ENCODE measurements around the gene CYBB. TPM values are rescaled to one million over a fixed set of nuclear protein-coding genes. Genes with fewer than 3 reads are reported as not detected.

The CYBB gene
- total and polyA plus RNA-seq, 2 of the 4 experiments (the other 2 are of a cell fraction): not detected

DNA sequence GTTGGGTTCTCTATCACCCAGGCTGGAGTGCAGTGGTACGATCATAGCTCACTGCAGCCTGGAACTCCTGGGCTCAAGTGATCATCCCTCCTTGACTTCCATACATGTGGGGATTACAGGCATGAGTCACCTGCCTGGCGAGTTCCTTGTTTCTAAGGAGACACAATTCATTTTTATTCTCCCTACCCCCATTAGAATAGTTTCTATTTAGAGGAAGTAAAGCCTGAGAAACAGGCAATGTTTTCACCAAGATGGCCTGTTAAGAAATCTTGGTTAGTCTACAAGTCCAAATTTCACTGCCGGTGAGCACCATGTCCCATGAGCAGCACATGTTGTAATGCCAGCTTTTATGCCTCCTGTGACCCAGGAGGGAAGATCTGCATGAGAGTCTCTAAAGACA, 5.7 kb downstream of the CYBB start:
- H2AK9ac ChIP-seq (replicated peaks; ENCODE audit: low read depth, low read length, poor library complexity): no peak overlapping the region
- H3K23ac ChIP-seq (ENCODE audit: low read depth, low read length): no peak overlapping the region
- no peak overlapping the region for H4K5ac ChIP-seq (ENCODE audit: low read depth, low read length)
- in situ Hi-C loops (cut with MboI; ENCODE audit: low sequenced_read_pairs) (no loop called here), intact Hi-C loops (cut with micrococcal nuclease) (no loop called here), dilution Hi-C loops (cut with HindIII; ENCODE audit: low sequenced_read_pairs, unreplicated experiment) (no loop called here)
- H3K9me1 ChIP-seq (ENCODE audit: insufficient read depth, low read length): no peaks in the 10 kb centered on the region
- no peak overlapping the region for H2BK15ac ChIP-seq (ENCODE audit: low read depth, low read length)
- no peak overlapping the region for H3K27ac ChIP-seq (ENCODE audit: insufficient read depth, low read length)
- TF ChIP-seq RCOR1 (IDR thresholded peaks at IDR 0.05; ENCODE audit: insufficient replicate concordance, low read length) (no peak), BHLHE40 (IDR thresholded peaks at IDR 0.05; ENCODE audit: low read depth, low read length) (no peak), NFE2L2 (IDR thresholded peaks at IDR 0.05; ENCODE audit: low read depth, low read length) (no peak), RFX5 (IDR thresholded peaks at IDR 0.05; ENCODE audit: low read depth, low read length) (no peak), RAD21 (IDR thresholded peaks at IDR 0.05; ENCODE audit: low read length) (no peak), CEBPB (IDR thresholded peaks at IDR 0.05; ENCODE audit: low read depth, low read length) (no peak)
- TF ChIP-seq, protein P1, sequence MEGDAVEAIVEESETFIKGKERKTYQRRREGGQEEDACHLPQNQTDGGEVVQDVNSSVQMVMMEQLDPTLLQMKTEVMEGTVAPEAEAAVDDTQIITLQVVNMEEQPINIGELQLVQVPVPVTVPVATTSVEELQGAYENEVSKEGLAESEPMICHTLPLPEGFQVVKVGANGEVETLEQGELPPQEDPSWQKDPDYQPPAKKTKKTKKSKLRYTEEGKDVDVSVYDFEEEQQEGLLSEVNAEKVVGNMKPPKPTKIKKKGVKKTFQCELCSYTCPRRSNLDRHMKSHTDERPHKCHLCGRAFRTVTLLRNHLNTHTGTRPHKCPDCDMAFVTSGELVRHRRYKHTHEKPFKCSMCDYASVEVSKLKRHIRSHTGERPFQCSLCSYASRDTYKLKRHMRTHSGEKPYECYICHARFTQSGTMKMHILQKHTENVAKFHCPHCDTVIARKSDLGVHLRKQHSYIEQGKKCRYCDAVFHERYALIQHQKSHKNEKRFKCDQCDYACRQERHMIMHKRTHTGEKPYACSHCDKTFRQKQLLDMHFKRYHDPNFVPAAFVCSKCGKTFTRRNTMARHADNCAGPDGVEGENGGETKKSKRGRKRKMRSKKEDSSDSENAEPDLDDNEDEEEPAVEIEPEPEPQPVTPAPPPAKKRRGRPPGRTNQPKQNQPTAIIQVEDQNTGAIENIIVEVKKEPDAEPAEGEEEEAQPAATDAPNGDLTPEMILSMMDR (conservative IDR thresholded peaks at IDR 0.05; ENCODE audit: low read depth, low read length): no peak
- TF ChIP-seq, protein P2, sequence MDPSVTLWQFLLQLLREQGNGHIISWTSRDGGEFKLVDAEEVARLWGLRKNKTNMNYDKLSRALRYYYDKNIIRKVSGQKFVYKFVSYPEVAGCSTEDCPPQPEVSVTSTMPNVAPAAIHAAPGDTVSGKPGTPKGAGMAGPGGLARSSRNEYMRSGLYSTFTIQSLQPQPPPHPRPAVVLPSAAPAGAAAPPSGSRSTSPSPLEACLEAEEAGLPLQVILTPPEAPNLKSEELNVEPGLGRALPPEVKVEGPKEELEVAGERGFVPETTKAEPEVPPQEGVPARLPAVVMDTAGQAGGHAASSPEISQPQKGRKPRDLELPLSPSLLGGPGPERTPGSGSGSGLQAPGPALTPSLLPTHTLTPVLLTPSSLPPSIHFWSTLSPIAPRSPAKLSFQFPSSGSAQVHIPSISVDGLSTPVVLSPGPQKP (IDR thresholded peaks at IDR 0.05; ENCODE audit: borderline replicate concordance, low read depth, low read length): no peak
- H3K56ac ChIP-seq (ENCODE audit: extremely low read depth, insufficient read depth, low read length): no peak overlapping the region
- no peak overlapping the region for H3K4me3 ChIP-seq (ENCODE audit: insufficient read depth, low read depth, low read length)
- H3K18ac ChIP-seq (ENCODE audit: low read depth, low read length): no peak overlapping the region
- H3K4ac ChIP-seq (ENCODE audit: low read depth, low read length): no peak overlapping the region
- peaks cover 4% of the 10 kb centered on the region; the same call in 1 of the 2 replicates for H3K27me3 ChIP-seq (ENCODE audit: control insufficient read depth, insufficient read depth, low read length)
- POLR2A ChIA-PET (ENCODE audit: unreplicated experiment): no interaction called here
- no peak overlapping the region for H3K14ac ChIP-seq (replicated peaks; ENCODE audit: low read depth, low read length)
- no peak overlapping the region for H3K9ac ChIP-seq (ENCODE audit: low read depth, low read length)
- no peak overlapping the region for H4K91ac ChIP-seq (ENCODE audit: insufficient read depth, low read depth, low read length)
- H2BK120ac ChIP-seq (ENCODE audit: low read depth, low read length): no peak overlapping the region
- H3K4me2 ChIP-seq (ENCODE audit: low read depth, low read length): no peak overlapping the region
- no peaks in the 10 kb centered on the region for H3K4me1 ChIP-seq (ENCODE audit: control insufficient read depth, insufficient read depth, low read length)
- BruUV-seq (replicated peaks): no TSS peak
- no peaks in the 10 kb centered on the region for H4K20me1 ChIP-seq (ENCODE audit: insufficient read depth, low read length)
- CTCF ChIA-PET: no interaction called here
- ATAC-seq (ENCODE audit: low read depth): no peak
- no peak overlapping the region for H2AK5ac ChIP-seq (ENCODE audit: low read depth, low read length)
- H4K8ac ChIP-seq (ENCODE audit: low read depth in 2 of 2, low read length in 2 of 2): no peak overlapping the region
- H3K36me3 ChIP-seq (ENCODE audit: control insufficient read depth, insufficient read depth, low read length): no peaks in the 10 kb centered on the region
- no peak overlapping the region for H2AFZ ChIP-seq (replicated peaks; ENCODE audit: low read length, poor library complexity)
- H3K9me3 ChIP-seq (ENCODE audit: control insufficient read depth, insufficient read depth, low read length): no peaks in the 10 kb centered on the region
- no peak overlapping the region for H2BK20ac ChIP-seq (ENCODE audit: low read depth, low read length)
- WGBS, 2 experiments (ENCODE audit: extremely low coverage in 2 of 2, insufficient read length in 1 of 2): no CpG with 5 or more reads among the region's 3 CpGs
- no peak overlapping the region for H2BK5ac ChIP-seq (ENCODE audit: low read depth, low read length, poor library complexity, severe bottlenecking)
- DNase-seq: no peak
- no peaks in the 10 kb centered on the region for H3K79me1 ChIP-seq (ENCODE audit: low read depth in 1 of 2, low read length in 2 of 2)

Data from IMR-90 (cell line).